ENCODE data around the gene PDGFC. TPM values are rescaled to one million over a fixed set of nuclear protein-coding genes. Genes with fewer than 3 reads are reported as not detected.

PDGFC gene
- polyA plus RNA-seq, 3 donors = 2.5 to 5.0 (median 4.9) TPM

DNA sequence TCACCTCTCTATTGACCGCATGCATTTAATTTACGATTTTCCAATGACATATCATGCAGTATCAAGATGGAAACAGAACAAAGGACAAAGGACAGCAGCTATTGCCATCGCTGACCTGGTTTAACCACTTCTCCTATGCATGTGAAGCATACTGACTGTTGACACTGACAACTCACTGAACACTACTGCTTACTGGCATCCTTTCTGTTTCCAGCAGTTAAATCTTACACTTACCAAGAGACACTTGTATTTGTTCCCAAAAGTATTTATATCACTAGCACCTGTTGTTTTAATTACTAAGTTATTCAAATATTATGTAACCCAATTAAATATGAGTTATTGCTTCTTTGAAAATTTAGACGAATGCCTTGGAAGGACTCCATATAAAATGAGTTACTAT lies 176.7 kb downstream of the PDGFC start:
- Histone ChIP-seq H3K27me3 (ENCODE audit: control insufficient read depth in 2 of 2, insufficient read depth in 2 of 2, low read length in 2 of 2) (no peaks in the 10 kb centered on the region), H2AFZ (ENCODE audit: insufficient read depth, low read depth, low read length, poor library complexity, severe bottlenecking) (no peak overlapping the region), H3K4me2 (replicated peaks; ENCODE audit: extremely low read depth, low read length, poor library complexity, severe bottlenecking) (no peak overlapping the region), H3K36me3 (replicated peaks in 1 of 2; ENCODE audit: control insufficient read depth in 1 of 2, insufficient read depth in 2 of 2, low read length in 2 of 2) (no peaks in the 10 kb centered on the region), H3K9ac (ENCODE audit: insufficient read depth, low read length, poor library complexity, severe bottlenecking) (no peak overlapping the region), H3K4me1 (ENCODE audit: control insufficient read depth in 1 of 2, insufficient read depth in 2 of 2, low read length in 2 of 2) (no peaks in the 10 kb centered on the region), H3K4me3 (replicated peaks in 1 of 3; ENCODE audit: low read depth in 2 of 3, low read length in 3 of 3) (no peak overlapping the region), H3K27ac (ENCODE audit: low read depth in 1 of 2, low read length in 2 of 2) (no peak overlapping the region), H4K20me1 (ENCODE audit: insufficient read depth, low read length) (no peaks in the 10 kb centered on the region), H3K9me3 (replicated peaks in 1 of 2; ENCODE audit: control insufficient read depth in 1 of 2, insufficient read depth in 1 of 2, low read length in 2 of 2) (peaks cover 0 to 4% of the 10 kb centered on the region in 2 donors), H3K79me2 (ENCODE audit: insufficient read depth, low read length) (no peaks in the 10 kb centered on the region)
- intact Hi-C loops (cut with micrococcal nuclease) = no loop called here
- Mint-ChIP-seq H3K9me3 (peaks cover 0 to 2% (median 0%) of the 10 kb centered on the region in 7 donors), H3K4me3 (no peak overlapping the region), H3K36me3 (no peaks in the 10 kb centered on the region), H3K4me1 (peaks cover 11% of the 10 kb centered on the region), H3K27me3 (ENCODE audit: low read depth in 3 of 3) (no peaks in the 10 kb centered on the region), H3K27ac (no peak overlapping the region)
- 92% methylated on average over 3 of the region's 4 CpGs for WGBS (ENCODE audit: insufficient coverage)
- DNase-seq = no peak
- TF ChIP-seq, protein P1, sequence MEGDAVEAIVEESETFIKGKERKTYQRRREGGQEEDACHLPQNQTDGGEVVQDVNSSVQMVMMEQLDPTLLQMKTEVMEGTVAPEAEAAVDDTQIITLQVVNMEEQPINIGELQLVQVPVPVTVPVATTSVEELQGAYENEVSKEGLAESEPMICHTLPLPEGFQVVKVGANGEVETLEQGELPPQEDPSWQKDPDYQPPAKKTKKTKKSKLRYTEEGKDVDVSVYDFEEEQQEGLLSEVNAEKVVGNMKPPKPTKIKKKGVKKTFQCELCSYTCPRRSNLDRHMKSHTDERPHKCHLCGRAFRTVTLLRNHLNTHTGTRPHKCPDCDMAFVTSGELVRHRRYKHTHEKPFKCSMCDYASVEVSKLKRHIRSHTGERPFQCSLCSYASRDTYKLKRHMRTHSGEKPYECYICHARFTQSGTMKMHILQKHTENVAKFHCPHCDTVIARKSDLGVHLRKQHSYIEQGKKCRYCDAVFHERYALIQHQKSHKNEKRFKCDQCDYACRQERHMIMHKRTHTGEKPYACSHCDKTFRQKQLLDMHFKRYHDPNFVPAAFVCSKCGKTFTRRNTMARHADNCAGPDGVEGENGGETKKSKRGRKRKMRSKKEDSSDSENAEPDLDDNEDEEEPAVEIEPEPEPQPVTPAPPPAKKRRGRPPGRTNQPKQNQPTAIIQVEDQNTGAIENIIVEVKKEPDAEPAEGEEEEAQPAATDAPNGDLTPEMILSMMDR (IDR thresholded peaks at IDR 0.05) = no peak

DNA sequence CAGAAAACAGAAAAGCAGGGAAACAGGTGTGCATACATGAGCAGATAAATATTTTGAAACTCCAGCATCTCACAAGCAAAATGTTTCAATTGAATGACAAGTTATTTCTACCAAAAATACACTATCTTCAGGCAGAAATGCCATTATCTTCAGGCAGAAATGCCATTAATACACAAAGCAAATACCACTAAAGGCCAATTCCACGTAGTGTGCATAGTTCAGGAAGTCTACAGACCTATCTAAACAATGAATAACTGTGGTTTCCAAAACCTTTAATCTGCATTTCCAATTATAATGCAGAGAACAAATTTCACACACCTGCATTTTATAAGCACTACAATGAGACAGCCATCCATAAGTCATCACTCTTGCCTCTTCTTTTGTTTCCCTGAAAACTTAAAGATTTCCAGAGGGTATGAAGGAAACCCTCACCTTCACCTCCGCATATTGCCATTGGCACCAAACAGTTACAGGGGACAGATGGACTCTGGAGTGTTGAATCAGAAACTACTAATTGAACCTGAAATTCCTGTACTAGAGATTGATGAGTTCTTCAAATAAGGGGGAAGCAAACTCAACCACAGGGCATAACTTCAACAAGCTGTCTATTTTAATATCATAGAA lies 179.0 kb downstream of the PDGFC start:
- Histone ChIP-seq H3K27me3 (ENCODE audit: control insufficient read depth in 2 of 2, insufficient read depth in 2 of 2, low read length in 2 of 2) (no peaks in the 10 kb centered on the region), H3K4me2 (replicated peaks; ENCODE audit: extremely low read depth, low read length, poor library complexity, severe bottlenecking) (no peak overlapping the region), H3K27ac (ENCODE audit: low read depth in 1 of 2, low read length in 2 of 2) (no peak overlapping the region), H4K20me1 (ENCODE audit: insufficient read depth, low read length) (no peaks in the 10 kb centered on the region), H3K4me3 (replicated peaks in 1 of 3; ENCODE audit: low read depth in 2 of 3, low read length in 3 of 3) (no peak overlapping the region), H3K4me1 (ENCODE audit: control insufficient read depth in 1 of 2, insufficient read depth in 2 of 2, low read length in 2 of 2) (no peaks in the 10 kb centered on the region), H3K9ac (ENCODE audit: insufficient read depth, low read length, poor library complexity, severe bottlenecking) (no peak overlapping the region), H2AFZ (ENCODE audit: insufficient read depth, low read depth, low read length, poor library complexity, severe bottlenecking) (no peak overlapping the region), H3K9me3 (replicated peaks in 1 of 2; ENCODE audit: control insufficient read depth in 1 of 2, insufficient read depth in 1 of 2, low read length in 2 of 2) (peaks cover 0 to 2% of the 10 kb centered on the region in 2 donors), H3K79me2 (ENCODE audit: insufficient read depth, low read length) (no peaks in the 10 kb centered on the region), H3K36me3 (replicated peaks in 1 of 2; ENCODE audit: control insufficient read depth in 1 of 2, insufficient read depth in 2 of 2, low read length in 2 of 2) (no peaks in the 10 kb centered on the region)
- Mint-ChIP-seq H3K27ac (no peak overlapping the region), H3K9me3 (peaks cover 0 to 8% (median 2%) of the 10 kb centered on the region in 7 donors), H3K4me3 (no peak overlapping the region), H3K36me3 (peaks cover 0 to 4% of the 10 kb centered on the region in 2 donors), H3K27me3 (ENCODE audit: low read depth in 3 of 3) (no peaks in the 10 kb centered on the region), H3K4me1 (peaks cover 4% of the 10 kb centered on the region)
- no peak for DNase-seq
- TF ChIP-seq, protein P1 (IDR thresholded peaks at IDR 0.05) = no peak
- intact Hi-C loops (cut with micrococcal nuclease) = no loop called here
- 71% methylated on average over 1 of the region's 2 CpGs for WGBS (ENCODE audit: insufficient coverage)

Data from CD14-positive monocyte (primary cell).